ENCODE data around the gene HM13. TPM values are rescaled to one million over a fixed set of nuclear protein-coding genes. Genes with fewer than 3 reads are reported as not detected.
"Not testable (repeated sequence)": the region's sequence is repeated elsewhere in the genome, so short reads cannot be mapped to it uniquely, and the experiment has no call there.

Gene HM13
- total RNA-seq, 2 experiments from 2014 or later: 51.3 to 148 TPM

GRCh38 chr20:31572701-31573554 is 58.7 kb downstream of the HM13 start:
- Histone ChIP-seq H3K4me3 (ENCODE audit: low read depth, low read length, poor library complexity, severe bottlenecking) (peak overlapping the region; percentile 71), H3K4me2 (ENCODE audit: low read length) (peak overlapping the region; percentile 75), H3K9me3 (ENCODE audit: low read length) (no peaks in the 10 kb centered on the region), H3K9me2 (ENCODE audit: insufficient read depth, low read length) (no peaks in the 10 kb centered on the region), H2AFZ (ENCODE audit: low read length) (peak overlapping the region; percentile 90), H3K79me2 (ENCODE audit: insufficient read depth, low read depth, low read length) (no peaks in the 10 kb centered on the region), H3K36me3 (ENCODE audit: insufficient read depth, low read length) (peaks cover 20% of the 10 kb centered on the region; the same call in 1 of the 2 replicates), H3K27ac (ENCODE audit: low read depth, low read length, poor library complexity, severe bottlenecking) (peak overlapping the region; percentile 59), H3K4me1 (ENCODE audit: insufficient read depth, low read length, poor library complexity, severe bottlenecking) (peaks cover 20% of the 10 kb centered on the region), H4K20me1 (ENCODE audit: insufficient read depth, low read length) (no peaks in the 10 kb centered on the region)
- peak; percentile 92 for DNase-seq (ENCODE audit: low spot score)
- ChIA-PET POLR2A (interaction anchor here (0.7 to 3.7 kb wide), 9 partner anchors 12 to 111 kb away, joined by 3 to 25 read pairs (median 4); partner anchors contain the start of gene ID1), CTCF (ENCODE audit: unreplicated experiment) (interaction anchor here (2.6 kb wide), 1 partner anchor 40 kb away, joined by 11 read pairs; no protein-coding TSS in a partner anchor)
- TF ChIP-seq CTCF (conservative IDR thresholded peaks at IDR 0.05; ENCODE audit: low read length): no peak
- no peak for TF ChIP-seq EZH2phosphoT487 (IDR thresholded peaks at IDR 0.05; ENCODE audit: borderline replicate concordance, low read depth, low read length)
- BruUV-seq (replicated peaks): TSS peak; percentile 54
- intact Hi-C loops (cut with micrococcal nuclease; ENCODE audit: unreplicated experiment): loop anchor here (1.0 to 2.0 kb wide), 2 partner anchors 32 to 36 kb away; partner anchors contain the start of gene ID1

- H3K4me3 ChIP-seq (ENCODE audit: low read depth, low read length, poor library complexity, severe bottlenecking): peak overlapping the region; percentile 71
- H2AFZ ChIP-seq (ENCODE audit: low read length): peak overlapping the region; percentile 90
- H3K9me2 ChIP-seq (ENCODE audit: insufficient read depth, low read length): no peaks in the 10 kb centered on the region
- H3K4me2 ChIP-seq (ENCODE audit: low read length): peak overlapping the region; percentile 75
- TF ChIP-seq EZH2phosphoT487 (IDR thresholded peaks at IDR 0.05; ENCODE audit: borderline replicate concordance, low read depth, low read length) (no peak), CTCF (conservative IDR thresholded peaks at IDR 0.05; ENCODE audit: low read length) (no peak)
- no peak for DNase-seq (ENCODE audit: low spot score)
- CTCF ChIA-PET (ENCODE audit: unreplicated experiment): interaction anchor here (2.6 kb wide), 1 partner anchor 39 kb away, joined by 11 read pairs; no protein-coding TSS in a partner anchor
- H3K36me3 ChIP-seq (ENCODE audit: insufficient read depth, low read length): peaks cover 15% of the 10 kb centered on the region; the same call in 1 of the 2 replicates
- H4K20me1 ChIP-seq (ENCODE audit: insufficient read depth, low read length): no peaks in the 10 kb centered on the region
- no peaks in the 10 kb centered on the region for H3K9me3 ChIP-seq (ENCODE audit: low read length)
- peaks cover 20% of the 10 kb centered on the region for H3K4me1 ChIP-seq (ENCODE audit: insufficient read depth, low read length, poor library complexity, severe bottlenecking)
- BruUV-seq (replicated peaks): no TSS peak
- POLR2A ChIA-PET: interaction anchor here (0.5 to 3.7 kb wide), 8 partner anchors 11 to 121 kb away, joined by 3 to 25 read pairs (median 4); partner anchors contain the start of gene ID1
- H3K79me2 ChIP-seq (ENCODE audit: insufficient read depth, low read depth, low read length): no peaks in the 10 kb centered on the region
- no peak overlapping the region for H3K27ac ChIP-seq (ENCODE audit: low read depth, low read length, poor library complexity, severe bottlenecking)
- intact Hi-C loops (cut with micrococcal nuclease; ENCODE audit: unreplicated experiment): loop anchor here (1.0 to 2.0 kb wide), 2 partner anchors 31 to 36 kb away; partner anchors contain the start of gene ID1
Observed at GRCh38 chr20:31573555-31574321, 59.5 kb downstream of the HM13 start.

GRCh38 chr20:31574986-31575385 is 60.7 kb downstream of the HM13 start:
- H3K4me2 ChIP-seq (ENCODE audit: low read length); intact Hi-C loops (cut with micrococcal nuclease; ENCODE audit: unreplicated experiment); H3K9me2 ChIP-seq (ENCODE audit: insufficient read depth, low read length); H3K36me3 ChIP-seq (ENCODE audit: insufficient read depth, low read length); DNase-seq (ENCODE audit: low spot score); H3K9me3 ChIP-seq (ENCODE audit: low read length); H2AFZ ChIP-seq (ENCODE audit: low read length); H3K27ac ChIP-seq (ENCODE audit: low read depth, low read length, poor library complexity, severe bottlenecking); H3K4me3 ChIP-seq (ENCODE audit: low read depth, low read length, poor library complexity, severe bottlenecking); BruUV-seq (replicated peaks); CTCF ChIA-PET (ENCODE audit: unreplicated experiment); H4K20me1 ChIP-seq (ENCODE audit: insufficient read depth, low read length); H3K79me2 ChIP-seq (ENCODE audit: insufficient read depth, low read depth, low read length): not testable (repeated sequence)
- POLR2A ChIA-PET: interaction anchor here (0.6 kb wide), 1 partner anchor 731 kb away, joined by 9 read pairs; no protein-coding TSS in a partner anchor
- peaks cover 16% of the 10 kb centered on the region for H3K4me1 ChIP-seq (ENCODE audit: insufficient read depth, low read length, poor library complexity, severe bottlenecking)
